VCaP (cell line): Measurements from ENCODE around the gene TXK.

ENCODE experiments used
- H3K27ac ChIP-seq: fragments of 450-650 bp; 2 replicates; pipeline ENCODE4 v1.5.1; 2017
- TF ChIP-seq, protein P1 (sequence below): fragments of 450-650 bp; conservative IDR thresholded peaks from 2 replicates; pipeline ENCODE4 v1.5.1; 2017; ENCODE audit warnings: mild to moderate bottlenecking, moderate library complexity

Gene TXK

DNA sequence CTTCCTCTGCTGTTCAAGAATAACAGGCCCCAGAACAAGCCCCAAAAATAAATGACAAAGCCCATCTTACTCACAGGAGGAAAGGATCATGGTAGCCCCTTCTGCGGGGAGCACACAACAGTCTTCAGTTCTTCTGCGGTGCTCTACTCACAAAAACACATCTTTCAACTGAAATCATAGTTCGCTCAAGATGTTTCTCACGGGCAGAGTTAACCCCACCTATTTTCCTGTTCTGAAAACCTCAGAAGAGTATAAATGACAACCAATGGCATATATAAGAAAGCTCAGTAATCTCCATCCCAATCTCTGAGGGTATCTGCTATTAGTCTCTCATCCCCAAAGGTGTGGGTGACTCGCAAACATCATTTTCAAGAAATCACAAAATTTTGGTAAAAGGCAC is at the start of gene TXK:
TXK (minus strand) TSS at position 170 of the 400 bp plus-strand sequence; CDS start at position 90, 80 bp downstream.
- H3K27ac ChIP-seq = peak within 1 kb of the TSS; percentile 91
- TF ChIP-seq, protein P1, sequence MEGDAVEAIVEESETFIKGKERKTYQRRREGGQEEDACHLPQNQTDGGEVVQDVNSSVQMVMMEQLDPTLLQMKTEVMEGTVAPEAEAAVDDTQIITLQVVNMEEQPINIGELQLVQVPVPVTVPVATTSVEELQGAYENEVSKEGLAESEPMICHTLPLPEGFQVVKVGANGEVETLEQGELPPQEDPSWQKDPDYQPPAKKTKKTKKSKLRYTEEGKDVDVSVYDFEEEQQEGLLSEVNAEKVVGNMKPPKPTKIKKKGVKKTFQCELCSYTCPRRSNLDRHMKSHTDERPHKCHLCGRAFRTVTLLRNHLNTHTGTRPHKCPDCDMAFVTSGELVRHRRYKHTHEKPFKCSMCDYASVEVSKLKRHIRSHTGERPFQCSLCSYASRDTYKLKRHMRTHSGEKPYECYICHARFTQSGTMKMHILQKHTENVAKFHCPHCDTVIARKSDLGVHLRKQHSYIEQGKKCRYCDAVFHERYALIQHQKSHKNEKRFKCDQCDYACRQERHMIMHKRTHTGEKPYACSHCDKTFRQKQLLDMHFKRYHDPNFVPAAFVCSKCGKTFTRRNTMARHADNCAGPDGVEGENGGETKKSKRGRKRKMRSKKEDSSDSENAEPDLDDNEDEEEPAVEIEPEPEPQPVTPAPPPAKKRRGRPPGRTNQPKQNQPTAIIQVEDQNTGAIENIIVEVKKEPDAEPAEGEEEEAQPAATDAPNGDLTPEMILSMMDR = no peak

DNA sequence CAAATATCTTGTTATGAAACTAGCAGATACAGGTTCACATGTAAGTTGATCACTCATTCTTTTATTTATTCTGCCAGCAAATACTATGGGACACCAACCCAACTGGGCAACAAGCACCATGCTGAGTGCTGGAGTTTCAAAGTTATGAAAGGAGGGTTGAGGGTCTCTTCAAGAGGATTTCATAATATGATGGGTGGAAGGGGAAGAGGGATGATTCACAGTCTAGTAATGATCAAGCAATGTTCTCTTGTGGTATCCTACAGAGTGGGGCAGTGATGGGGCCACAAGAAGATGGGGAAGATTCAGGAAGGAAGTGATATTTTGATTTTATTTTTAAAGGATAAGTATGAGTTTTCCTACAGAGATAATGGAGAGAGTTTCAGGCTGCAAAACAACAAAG is 46.2 kb upstream of the TXK start:
- TF ChIP-seq, protein P1 = no peak
- no peak overlapping the region for H3K27ac ChIP-seq

DNA sequence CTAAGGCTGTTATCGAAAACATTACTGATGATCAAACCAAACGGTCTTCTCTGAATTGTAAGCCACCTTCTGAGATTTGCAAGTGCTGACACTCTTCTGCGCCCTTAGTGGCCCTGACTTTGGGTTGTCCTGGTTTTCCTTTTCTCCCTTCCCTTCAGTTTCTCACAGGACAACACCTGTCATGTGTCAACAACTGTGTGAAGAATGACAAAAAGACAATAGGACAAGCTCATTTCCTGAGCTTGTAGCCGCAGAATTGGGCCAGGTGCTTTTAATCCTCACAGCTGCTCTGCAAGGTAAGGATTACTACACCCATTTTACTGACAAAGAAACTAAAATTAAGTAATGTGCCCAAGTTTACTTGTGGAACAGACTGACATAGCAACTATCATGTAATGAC is 44.9 kb upstream of the TXK start:
- TF ChIP-seq, protein P1 = no peak
- H3K27ac ChIP-seq = no peak overlapping the region

DNA sequence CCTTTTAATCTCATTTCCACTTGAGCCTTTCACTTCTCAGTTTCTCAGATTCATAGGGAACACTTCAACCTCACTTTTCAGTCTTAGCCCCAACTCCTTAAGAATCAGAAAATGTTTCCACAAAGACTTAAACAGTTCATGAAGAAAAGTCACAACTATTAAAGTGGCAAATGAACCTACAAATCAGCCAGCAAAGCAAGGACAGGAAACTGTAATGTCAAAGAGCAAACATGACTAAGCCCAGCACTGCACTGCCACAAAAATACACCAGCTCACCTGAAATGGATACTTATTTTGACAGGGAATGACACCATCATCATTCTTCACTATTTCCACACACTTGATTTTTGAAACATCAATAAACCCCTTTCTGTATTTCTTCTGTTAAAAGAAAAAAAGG is 41.8 kb upstream of the TXK start:
- TF ChIP-seq, protein P1 = no peak
- H3K27ac ChIP-seq = peak overlapping the region; percentile 71

DNA sequence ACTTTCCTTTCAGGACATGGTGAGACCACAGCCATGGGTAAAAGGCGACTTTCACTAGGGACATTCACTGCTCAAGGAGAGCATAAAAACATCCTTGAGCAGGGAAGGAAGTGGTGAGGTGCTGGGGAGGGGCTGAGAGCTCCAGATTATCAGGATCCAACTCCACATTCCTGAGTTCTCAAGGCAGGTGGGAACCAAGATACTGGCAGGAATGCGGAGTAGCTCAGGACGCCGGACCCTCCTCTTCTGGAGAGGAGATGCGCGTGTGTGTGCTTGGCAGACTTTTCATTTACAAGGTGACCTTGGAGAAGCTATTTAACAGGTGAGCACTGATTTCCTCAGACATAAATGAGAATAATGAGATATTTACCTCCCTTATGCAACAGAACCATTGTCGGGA is 41.3 kb upstream of the TXK start:
- H3K27ac ChIP-seq = peak overlapping the region; percentile 71
- TF ChIP-seq, protein P1 = no peak

DNA sequence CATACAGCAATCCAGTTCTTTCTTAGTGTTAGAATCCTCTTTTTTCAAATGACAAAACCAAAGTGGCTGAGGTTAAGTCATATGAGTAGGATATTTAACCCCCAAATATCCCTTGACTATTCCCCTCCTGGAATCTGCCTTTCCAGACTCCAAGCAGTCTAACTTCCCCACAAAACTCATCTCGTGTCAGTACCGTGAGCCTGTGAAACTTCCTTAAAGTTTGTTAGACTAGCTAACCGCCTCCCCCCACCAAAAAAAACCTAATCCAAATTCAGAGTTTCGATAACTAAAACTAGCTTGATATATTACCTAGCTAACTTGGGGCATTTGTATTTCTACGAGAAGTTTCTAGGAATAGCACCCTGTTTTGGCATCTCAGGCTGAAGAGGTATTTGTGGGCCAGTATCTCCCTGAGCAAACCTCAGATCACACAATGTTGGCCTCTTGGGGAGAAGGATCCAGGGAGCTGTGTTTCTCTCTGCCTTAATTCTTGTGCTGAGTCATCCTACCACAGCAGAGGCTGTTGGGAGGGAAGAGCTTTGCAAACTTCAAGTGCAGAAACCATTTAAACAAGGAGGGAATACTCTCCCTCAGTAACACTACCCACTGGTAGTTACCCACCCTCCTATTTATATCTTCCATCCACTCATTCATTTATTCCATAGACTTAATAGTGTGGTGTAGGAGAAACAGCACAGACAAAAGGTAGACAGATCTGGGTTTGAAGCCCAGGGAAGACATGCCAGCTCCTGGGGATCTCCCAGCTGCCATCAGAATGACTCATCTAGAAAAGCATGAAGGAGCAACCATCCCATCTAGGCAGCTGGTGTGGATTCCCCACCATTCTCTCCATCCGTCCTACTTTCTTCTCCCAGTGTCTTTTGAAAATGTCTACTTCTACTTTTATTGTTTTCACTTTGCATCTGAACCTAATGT is 39.3 kb upstream of the TXK start:
- TF ChIP-seq, protein P1 = no peak
- H3K27ac ChIP-seq = no peak overlapping the region

DNA sequence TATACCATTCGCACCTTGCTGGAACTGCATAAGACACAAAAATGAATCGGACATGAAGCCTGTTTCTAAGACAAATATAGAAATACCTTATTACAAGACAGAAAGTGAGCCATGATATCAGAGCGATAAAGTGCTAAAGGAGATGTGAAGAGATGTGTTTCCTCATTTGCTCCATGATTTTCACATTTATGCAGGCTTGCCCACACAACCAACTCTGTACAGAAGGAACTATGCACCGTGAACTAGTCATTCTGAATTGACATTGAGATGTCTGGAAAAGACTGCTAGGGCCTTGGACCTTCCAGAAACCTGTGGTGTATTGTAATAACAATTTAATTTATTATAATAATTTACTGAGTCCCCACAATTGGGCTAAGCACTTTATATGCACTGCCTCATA is 38.6 kb upstream of the TXK start:
- no peak overlapping the region for H3K27ac ChIP-seq
- TF ChIP-seq, protein P1 = no peak
